Activated CD8-positive, alpha-beta T cell treated with anti-CD3 and anti-CD28 coated beads for 36 hours (primary cell): ENCODE results near the gene RNMT. TPM values are rescaled to one million over a fixed set of nuclear protein-coding genes. Genes with fewer than 3 reads are reported as not detected.
"Not testable (repeated sequence)": the region's sequence is repeated elsewhere in the genome, so short reads cannot be mapped to it uniquely, and the experiment has no call there.

ENCODE experiments used
- ATAC-seq: fragments of 200-7000 bp; cut with Tn5 transposase; one replicate; pipeline ENCODE4 v1.10.0; 2021; ENCODE audit warnings: mild to moderate bottlenecking, moderate library complexity
- CTCF ChIA-PET: fragments of 350-600 bp; sonication (Branson Sonifier 250); formaldehyde crosslinking; loops from one replicate; lab custom pipeline; 2021; ENCODE audit warnings: antibody characterized with exemption; lab: Charles Lee
- POLR2A ChIA-PET: fragments of 350-600 bp; sonication (Branson Sonifier 250); formaldehyde crosslinking; loops from one replicate; lab custom pipeline; 2021; ENCODE audit warnings: antibody characterized with exemption; lab: Charles Lee
- DNase-seq: peaks from one replicate; pipeline ENCODE4 v3.0.0-alpha.2; 2020
- H3K27ac Mint-ChIP-seq: one replicate; pipeline ENCODE4 v1.8.0; 2021; ENCODE audit warnings: mild to moderate bottlenecking, mixed read lengths
- H3K27me3 Mint-ChIP-seq: one replicate; pipeline ENCODE4 v1.8.0; 2021; ENCODE audit warnings: mixed read lengths
- H3K36me3 Mint-ChIP-seq: one replicate; pipeline ENCODE4 v1.8.0; 2021; ENCODE audit warnings: low read depth, mixed read lengths
- H3K4me1 Mint-ChIP-seq: one replicate; pipeline ENCODE4 v1.8.0; 2021; ENCODE audit warnings: low read depth, mixed read lengths
- H3K4me3 Mint-ChIP-seq: one replicate; pipeline ENCODE4 v1.8.0; 2021; ENCODE audit warnings: mild to moderate bottlenecking, moderate library complexity, mixed read lengths
- H3K9me3 Mint-ChIP-seq: one replicate; pipeline ENCODE4 v1.8.0; 2021; ENCODE audit warnings: mixed read lengths
- CTCF ChIP-seq: fragments of 200-600 bp; IDR thresholded peaks from one replicate; pipeline ENCODE4 v1.8.0; 2022; ENCODE audit warnings: antibody characterized with exemption, mild to moderate bottlenecking
- intact Hi-C: fragments of 100-400 bp; cut with micrococcal nuclease; formaldehyde crosslinking; loops from one replicate; pipeline ENCODE4 v1.10.0; 2022
- total RNA-seq, 2 experiments: library from RNA; stranded (reverse); gene quantifications; one replicate each; pipeline ENCODE4 v1.2.3, GENCODE V29; 2021

Gene RNMT
- total RNA-seq, 2 experiments from 2014 or later = 76.4 to 84.4 TPM

GRCh38 chr18:13735681-13736080, 9.2 kb downstream of the RNMT start:
- ATAC-seq = no peak
- Mint-ChIP-seq H3K36me3 (peaks cover 65% of the 10 kb centered on the region), H3K4me1 (peaks cover 17% of the 10 kb centered on the region), H3K9me3 (peaks cover 2% of the 10 kb centered on the region), H3K4me3 (no peak overlapping the region), H3K27me3 (no peaks in the 10 kb centered on the region), H3K27ac (no peak overlapping the region)
- ChIA-PET POLR2A (no interaction called here), CTCF (interaction anchor here (1.2 kb wide), 1 partner anchor 8 kb away, joined by 4 read pairs; no protein-coding TSS in a partner anchor)
- no peak for TF ChIP-seq CTCF
- intact Hi-C loops = no loop called here
- no peak for DNase-seq

GRCh38 chr18:13745696-13746095, 19.2 kb downstream of the RNMT start:
- peaks cover 7% of the 10 kb centered on the region for H3K4me1 Mint-ChIP-seq
- POLR2A ChIA-PET = interaction anchor here (0.6 kb wide), 1 partner anchor 13 kb away, joined by 3 read pairs; no protein-coding TSS in a partner anchor
- H3K9me3 Mint-ChIP-seq = no peaks in the 10 kb centered on the region
- H3K36me3 Mint-ChIP-seq = peaks cover 71% of the 10 kb centered on the region
- DNase-seq (no peak), ATAC-seq (no peak)
- H3K27me3 Mint-ChIP-seq = no peaks in the 10 kb centered on the region
- intact Hi-C loops = no loop called here
- CTCF ChIA-PET = interaction anchor here (1.1 to 1.7 kb wide), 3 partner anchors 14 to 53 kb away, joined by 3 to 5 read pairs (median 3); no protein-coding TSS in a partner anchor
- TF ChIP-seq CTCF = no peak
- peak overlapping the region; percentile 12 for H3K27ac Mint-ChIP-seq
- H3K4me3 Mint-ChIP-seq = no peak overlapping the region

- POLR2A ChIA-PET = no interaction called here
- intact Hi-C loops = no loop called here
- no peaks in the 10 kb centered on the region for H3K9me3 Mint-ChIP-seq
- H3K36me3 Mint-ChIP-seq = peaks cover 77% of the 10 kb centered on the region
- DNase-seq (no peak), ATAC-seq (no peak)
- CTCF ChIA-PET = interaction anchor here (1.1 to 1.7 kb wide), 3 partner anchors 13 to 52 kb away, joined by 3 to 5 read pairs (median 3); no protein-coding TSS in a partner anchor
- peaks cover 7% of the 10 kb centered on the region for H3K4me1 Mint-ChIP-seq
- TF ChIP-seq CTCF = no peak
- H3K4me3 Mint-ChIP-seq = no peak overlapping the region
- no peaks in the 10 kb centered on the region for H3K27me3 Mint-ChIP-seq
- H3K27ac Mint-ChIP-seq = no peak overlapping the region
Observed at GRCh38 chr18:13746633-13747032, 20.2 kb downstream of the RNMT start.

- H3K9me3 Mint-ChIP-seq, DNase-seq, H3K27ac Mint-ChIP-seq, intact Hi-C loops, H3K4me3 Mint-ChIP-seq, H3K27me3 Mint-ChIP-seq, H3K4me1 Mint-ChIP-seq, CTCF ChIA-PET, POLR2A ChIA-PET, ATAC-seq: not testable (repeated sequence)
- H3K36me3 Mint-ChIP-seq = peaks cover 81% of the 10 kb centered on the region
Observed at GRCh38 chr18:13751599-13751998, 25.1 kb downstream of the RNMT start.

- no peak for DNase-seq
- Mint-ChIP-seq H3K9me3 (no peaks in the 10 kb centered on the region), H3K27me3 (no peaks in the 10 kb centered on the region), H3K27ac (no peak overlapping the region), H3K4me1 (no peaks in the 10 kb centered on the region), H3K4me3 (no peak overlapping the region), H3K36me3 (peaks cover 80% of the 10 kb centered on the region)
- ChIA-PET POLR2A (interaction anchor here (1.4 kb wide), 1 partner anchor 17 kb away, joined by 4 read pairs; no protein-coding TSS in a partner anchor), CTCF (no interaction called here)
- intact Hi-C loops = no loop called here
- TF ChIP-seq CTCF = no peak
- ATAC-seq = no peak
Observed at GRCh38 chr18:13756261-13756660, 29.8 kb downstream of the RNMT start.
